Osteoblast (primary cell): ENCODE results near the gene CISD3. TPM values are rescaled to one million over a fixed set of nuclear protein-coding genes. Genes with fewer than 3 reads are reported as not detected.
A peak's percentile ranks its signal among the peaks of the same experiment; 100 is the strongest.

ENCODE experiments used
- DNase-seq: peaks from one replicate; pipeline ENCODE4 v3.0.0; 2011; ENCODE audit warnings: low spot score, mixed read lengths; ENCODE audit not compliant: insufficient read length; ENCODE audit errors: missing footprints
- H2AFZ ChIP-seq: 2 replicates; pipeline ENCODE4 v1.6.0; 2011; ENCODE audit warnings: mild to moderate bottlenecking, low read length
- H3K27ac ChIP-seq: 2 replicates; pipeline ENCODE4 v1.5.1; 2011; ENCODE audit warnings: mild to moderate bottlenecking, low read depth, low read length, moderate library complexity
- H3K27me3 ChIP-seq: 2 replicates; pipeline ENCODE4 v1.6.0; 2012; ENCODE audit warnings: mild to moderate bottlenecking, control low read depth, inconsistent platforms, low read length, moderate library complexity; ENCODE audit not compliant: insufficient read depth
- H3K36me3 ChIP-seq: 2 replicates; pipeline ENCODE4 v1.5.1; 2011; ENCODE audit warnings: mild to moderate bottlenecking, low read length, control low read depth, moderate library complexity; ENCODE audit not compliant: insufficient read depth
- H3K4me1 ChIP-seq: 2 replicates; pipeline ENCODE4 v1.5.1; 2011; ENCODE audit warnings: mild to moderate bottlenecking, low read length, control low read depth, moderate library complexity; ENCODE audit not compliant: insufficient read depth
- H3K4me2 ChIP-seq: 2 replicates; pipeline ENCODE4 v1.6.0; 2011; ENCODE audit warnings: mild to moderate bottlenecking, low read length; ENCODE audit not compliant: insufficient read depth
- H3K4me3 ChIP-seq: fragments of 200-600 bp; sonication (generic); 3 replicates; pipeline ENCODE4 v1.5.1; 2012; ENCODE audit warnings: mild to moderate bottlenecking, low read length, inconsistent platforms; ENCODE audit not compliant: insufficient read depth
- H3K79me2 ChIP-seq: 2 replicates; pipeline ENCODE4 v1.6.0; 2012; ENCODE audit warnings: mild to moderate bottlenecking, low read length, control low read depth, inconsistent platforms; ENCODE audit not compliant: insufficient read depth
- H3K9me3 ChIP-seq: 2 replicates; pipeline ENCODE4 v1.5.1; 2011; ENCODE audit warnings: low read depth, low read length, control low read depth
- H4K20me1 ChIP-seq: 2 replicates; pipeline ENCODE4 v1.6.0; 2012; ENCODE audit warnings: mild to moderate bottlenecking, low read length, control low read depth; ENCODE audit not compliant: insufficient read depth
- CTCF ChIP-seq: IDR thresholded peaks from 2 replicates; pipeline ENCODE4 v1.5.1; 2011; ENCODE audit warnings: mild to moderate bottlenecking, low read depth, low read length, moderate library complexity; ENCODE audit errors: extremely low read depth
- total RNA-seq: library from RNA; depleted of rRNA; stranded (reverse); fragments of >200 nt; gene quantifications from 2 replicates; pipeline ENCODE4 v1.2.3, GENCODE V29; 2012

The CISD3 gene
- total RNA-seq, 1 donor: 3.6 TPM

DNA sequence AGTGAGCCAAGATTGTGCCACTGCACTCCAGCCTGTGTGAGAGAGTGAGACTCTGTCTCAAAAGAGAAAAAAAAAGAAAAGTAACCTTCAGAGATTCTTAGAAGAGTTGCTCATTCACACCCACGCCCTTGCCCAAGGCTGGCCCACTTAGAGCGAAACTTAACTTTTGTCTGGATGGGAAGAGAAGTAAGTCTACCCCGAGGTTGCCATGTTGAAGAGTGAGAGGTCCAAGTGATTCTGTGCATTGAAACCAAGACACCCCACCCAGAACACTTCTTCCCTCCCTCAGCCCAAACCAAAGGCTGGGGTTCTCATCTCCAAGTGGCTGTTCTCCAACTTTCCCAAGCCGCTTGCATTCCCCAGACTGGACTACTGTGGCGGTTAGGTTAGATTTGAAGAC is 2.4 kb upstream of the CISD3 start:
- H3K4me1 ChIP-seq: peaks cover 10% of the 10 kb centered on the region
- H3K4me2 ChIP-seq: no peak overlapping the region
- H3K27me3 ChIP-seq: no peaks in the 10 kb centered on the region
- H4K20me1 ChIP-seq: peaks cover 11% of the 10 kb centered on the region
- peaks cover 13% of the 10 kb centered on the region for H3K36me3 ChIP-seq
- H2AFZ ChIP-seq: no peak overlapping the region
- TF ChIP-seq CTCF: no peak
- H3K27ac ChIP-seq: no peak overlapping the region
- no peaks in the 10 kb centered on the region for H3K9me3 ChIP-seq
- H3K4me3 ChIP-seq: no peak overlapping the region
- peaks cover 14% of the 10 kb centered on the region for H3K79me2 ChIP-seq
- no peak for DNase-seq

DNA sequence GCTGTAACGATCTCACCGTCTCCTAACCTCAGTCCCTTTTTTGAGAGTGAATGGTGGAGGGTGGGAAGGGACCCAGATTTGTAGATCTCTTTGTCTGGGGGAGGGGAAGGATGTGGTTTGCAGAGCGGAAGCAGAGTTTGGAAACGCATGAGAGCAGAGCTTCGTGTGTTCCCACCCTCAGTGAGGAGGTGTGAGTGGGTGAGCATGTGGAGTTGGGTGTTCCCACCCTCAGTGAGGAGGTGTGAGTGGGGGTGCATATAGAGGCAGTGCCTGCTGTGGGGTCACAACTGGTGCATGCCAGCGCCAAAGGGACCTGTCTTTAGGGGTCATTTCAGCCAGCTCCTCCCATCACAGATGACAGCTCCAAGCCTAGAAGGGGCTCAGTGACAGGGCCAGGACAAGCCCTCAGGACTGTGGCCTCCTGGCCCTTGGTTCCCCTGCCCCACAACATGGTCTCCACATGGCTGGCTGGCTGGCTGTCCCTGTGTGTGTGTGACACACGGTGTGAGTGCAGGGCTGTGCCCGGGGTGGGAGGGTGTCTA is 1.8 kb upstream of the CISD3 start:
- peaks cover 21% of the 10 kb centered on the region for H3K79me2 ChIP-seq
- no peak overlapping the region for H3K27ac ChIP-seq
- DNase-seq: no peak
- no peak for TF ChIP-seq CTCF
- no peak overlapping the region for H2AFZ ChIP-seq
- H3K9me3 ChIP-seq: no peaks in the 10 kb centered on the region
- H3K4me2 ChIP-seq: no peak overlapping the region
- H4K20me1 ChIP-seq: peaks cover 14% of the 10 kb centered on the region
- peaks cover 10% of the 10 kb centered on the region for H3K4me1 ChIP-seq
- H3K27me3 ChIP-seq: no peaks in the 10 kb centered on the region
- no peak overlapping the region for H3K4me3 ChIP-seq
- peaks cover 9% of the 10 kb centered on the region for H3K36me3 ChIP-seq

GRCh38 chr17:38729368-38729885 is 714 bp upstream of the CISD3 start:
- no peak for TF ChIP-seq CTCF
- H3K9me3 ChIP-seq: no peaks in the 10 kb centered on the region
- H3K36me3 ChIP-seq: peaks cover 18% of the 10 kb centered on the region
- H4K20me1 ChIP-seq: peaks cover 24% of the 10 kb centered on the region
- no peak for DNase-seq
- peak overlapping the region; percentile 78 for H3K4me2 ChIP-seq
- peak overlapping the region; percentile 92 for H3K4me3 ChIP-seq
- H3K27me3 ChIP-seq: no peaks in the 10 kb centered on the region
- H3K4me1 ChIP-seq: peaks cover 10% of the 10 kb centered on the region
- peaks cover 30% of the 10 kb centered on the region for H3K79me2 ChIP-seq
- H3K27ac ChIP-seq: no peak overlapping the region
- H2AFZ ChIP-seq: no peak overlapping the region

- Histone ChIP-seq H3K4me1 (peaks cover 18% of the 10 kb centered on the region), H3K79me2 (peaks cover 33% of the 10 kb centered on the region), H3K27me3 (no peaks in the 10 kb centered on the region), H4K20me1 (peaks cover 32% of the 10 kb centered on the region), H3K4me3 (peak overlapping the region; percentile 92), H3K9me3 (no peaks in the 10 kb centered on the region), H2AFZ (peak overlapping the region; percentile 72), H3K36me3 (peaks cover 20% of the 10 kb centered on the region), H3K27ac (peak overlapping the region; percentile 66), H3K4me2 (peak overlapping the region; percentile 96)
- TF ChIP-seq CTCF: no peak
- DNase-seq: no peak
Observed at GRCh38 chr17:38730526-38731379, 612 bp downstream of the CISD3 start.
